DOHH2 (cell line): Measurements from ENCODE around the gene FARP2.
"Not testable (repeated sequence)": the region's sequence is repeated elsewhere in the genome, so short reads cannot be mapped to it uniquely, and the experiment has no call there.

Experiments
- H3F3A ChIP-seq: fragments of 200-600 bp; sonication (generic), shearing (Covaris generic); 2 replicates; pipeline ENCODE4 v1.6.0; 2016; ENCODE audit warnings: antibody characterized with exemption, mild to moderate bottlenecking; ENCODE audit not compliant: control insufficient read depth, insufficient read depth
- H3K27ac ChIP-seq: fragments of 200-600 bp; sonication (generic); 2 replicates; pipeline ENCODE4 v1.5.1; 2014; ENCODE audit warnings: low read depth, mild to moderate bottlenecking, low read length, moderate library complexity
- H3K27me3 ChIP-seq: fragments of 200-600 bp; sonication (generic); 2 replicates; pipeline ENCODE4 v1.6.1; 2014; ENCODE audit warnings: mild to moderate bottlenecking, low read length, mixed read lengths; ENCODE audit not compliant: control insufficient read depth
- H3K36me3 ChIP-seq: fragments of 200-600 bp; sonication (generic); 2 replicates; pipeline ENCODE4 v1.6.1; 2014; ENCODE audit warnings: mild to moderate bottlenecking, low read length, moderate library complexity, mixed read lengths; ENCODE audit not compliant: control insufficient read depth
- H3K4me1 ChIP-seq: fragments of 200-600 bp; sonication (generic); 2 replicates; pipeline ENCODE4 v1.6.1; 2014; ENCODE audit warnings: mild to moderate bottlenecking, low read length, mixed read lengths; ENCODE audit not compliant: control insufficient read depth
- H3K4me2 ChIP-seq: fragments of 200-600 bp; sonication (generic); 2 replicates; pipeline ENCODE4 v1.6.0; 2014; ENCODE audit warnings: mild to moderate bottlenecking, low read length, moderate library complexity
- H3K4me3 ChIP-seq: fragments of 200-600 bp; sonication (generic); 2 replicates; pipeline ENCODE4 v1.5.1; 2014; ENCODE audit warnings: mild to moderate bottlenecking, low read length, mixed read lengths
- H3K79me2 ChIP-seq: fragments of 200-600 bp; sonication (generic); 2 replicates; pipeline ENCODE4 v1.6.1; 2014; ENCODE audit warnings: mild to moderate bottlenecking, low read length, mixed read lengths; ENCODE audit not compliant: control insufficient read depth
- H3K9me2 ChIP-seq: fragments of 200-600 bp; sonication (generic); replicated peaks from 2 replicates; pipeline ENCODE4 v1.6.1; 2014; ENCODE audit warnings: mild to moderate bottlenecking, low read length, mixed read lengths; ENCODE audit not compliant: control insufficient read depth
- H3K9me3 ChIP-seq: fragments of 200-600 bp; sonication (generic); 2 replicates; pipeline ENCODE4 v1.6.1; 2014; ENCODE audit warnings: antibody characterized with exemption, low read length, mixed read lengths; ENCODE audit not compliant: control insufficient read depth, insufficient read depth
- H4K20me1 ChIP-seq: fragments of 200-600 bp; sonication (generic); 2 replicates; pipeline ENCODE4 v1.6.0; 2014; ENCODE audit warnings: low read depth, mild to moderate bottlenecking, antibody characterized with exemption, low read length, moderate library complexity; ENCODE audit not compliant: control insufficient read depth, insufficient read depth
- EZH2phosphoT487 ChIP-seq: fragments of 200-600 bp; sonication (generic); IDR thresholded peaks from 2 replicates; pipeline ENCODE4 v1.6.1; 2017; ENCODE audit warnings: borderline replicate concordance, mild to moderate bottlenecking, antibody characterized with exemption, low read length, moderate library complexity, mixed read lengths
- TF ChIP-seq, protein P1 (sequence below): fragments of 200-600 bp; sonication (generic); IDR thresholded peaks from one replicate; pipeline ENCODE4 v1.5.1; 2014; ENCODE audit warnings: antibody characterized with exemption, mild to moderate bottlenecking, low read depth, low read length; ENCODE audit not compliant: poor library complexity, severe bottlenecking

FARP2 gene

DNA sequence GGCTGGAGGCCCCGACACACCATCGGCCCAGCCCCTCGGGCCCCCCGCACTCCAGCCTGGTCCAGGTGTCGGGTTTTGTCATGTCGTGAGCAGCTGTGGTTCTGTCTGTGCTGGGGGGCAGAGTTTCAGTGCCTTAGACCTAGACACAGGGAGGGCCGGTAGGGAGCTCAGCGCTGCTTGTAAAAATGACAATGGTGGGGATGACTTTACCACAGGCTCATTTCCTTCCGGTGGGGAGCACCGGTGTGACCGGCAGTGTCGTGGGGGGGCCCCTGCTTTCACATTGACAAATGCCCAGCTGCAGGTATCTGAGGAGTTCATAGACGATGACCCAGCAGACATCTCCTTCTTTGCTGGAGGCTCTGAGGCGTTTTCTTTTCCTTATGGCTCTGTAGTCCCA, 85.4 kb downstream of the FARP2 start:
- Histone ChIP-seq H3K4me3 (no peak overlapping the region), H3K9me2 (no peaks in the 10 kb centered on the region), H3K27ac (no peak overlapping the region), H4K20me1 (0 out of 2 replicates have a peak, but pooled peaks cover 6% of the 10 kb centered on the region), H3K27me3 (no peaks in the 10 kb centered on the region), H3K4me2 (no peak overlapping the region), H3K36me3 (peaks cover 73% of the 10 kb centered on the region), H3K4me1 (peaks cover 18% of the 10 kb centered on the region), H3K79me2 (no peaks in the 10 kb centered on the region), H3F3A (no peaks in the 10 kb centered on the region), H3K9me3 (no peaks in the 10 kb centered on the region)
- no peak for TF ChIP-seq EZH2phosphoT487
- TF ChIP-seq, protein P1, sequence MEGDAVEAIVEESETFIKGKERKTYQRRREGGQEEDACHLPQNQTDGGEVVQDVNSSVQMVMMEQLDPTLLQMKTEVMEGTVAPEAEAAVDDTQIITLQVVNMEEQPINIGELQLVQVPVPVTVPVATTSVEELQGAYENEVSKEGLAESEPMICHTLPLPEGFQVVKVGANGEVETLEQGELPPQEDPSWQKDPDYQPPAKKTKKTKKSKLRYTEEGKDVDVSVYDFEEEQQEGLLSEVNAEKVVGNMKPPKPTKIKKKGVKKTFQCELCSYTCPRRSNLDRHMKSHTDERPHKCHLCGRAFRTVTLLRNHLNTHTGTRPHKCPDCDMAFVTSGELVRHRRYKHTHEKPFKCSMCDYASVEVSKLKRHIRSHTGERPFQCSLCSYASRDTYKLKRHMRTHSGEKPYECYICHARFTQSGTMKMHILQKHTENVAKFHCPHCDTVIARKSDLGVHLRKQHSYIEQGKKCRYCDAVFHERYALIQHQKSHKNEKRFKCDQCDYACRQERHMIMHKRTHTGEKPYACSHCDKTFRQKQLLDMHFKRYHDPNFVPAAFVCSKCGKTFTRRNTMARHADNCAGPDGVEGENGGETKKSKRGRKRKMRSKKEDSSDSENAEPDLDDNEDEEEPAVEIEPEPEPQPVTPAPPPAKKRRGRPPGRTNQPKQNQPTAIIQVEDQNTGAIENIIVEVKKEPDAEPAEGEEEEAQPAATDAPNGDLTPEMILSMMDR: no peak

GRCh38 chr2:241443486-241444223, 87.6 kb downstream of the FARP2 start:
- Histone ChIP-seq H3F3A (no peaks in the 10 kb centered on the region), H3K9me2 (no peaks in the 10 kb centered on the region), H3K4me3 (no peak overlapping the region), H3K4me1 (peaks cover 18% of the 10 kb centered on the region), H3K36me3 (peaks cover 60% of the 10 kb centered on the region), H3K79me2 (no peaks in the 10 kb centered on the region), H3K9me3 (no peaks in the 10 kb centered on the region), H4K20me1 (0 out of 2 replicates have a peak, but pooled peaks cover 7% of the 10 kb centered on the region), H3K27ac (no peak overlapping the region), H3K4me2 (peak overlapping the region; percentile 15), H3K27me3 (no peaks in the 10 kb centered on the region)
- TF ChIP-seq, protein P1: no peak
- no peak for TF ChIP-seq EZH2phosphoT487

- H3K9me2 ChIP-seq: no peaks in the 10 kb centered on the region
- 0 out of 2 replicates have a peak, but pooled peaks cover 7% of the 10 kb centered on the region for H4K20me1 ChIP-seq
- H3K27ac ChIP-seq: no peak overlapping the region
- peaks cover 18% of the 10 kb centered on the region for H3K4me1 ChIP-seq
- no peaks in the 10 kb centered on the region for H3K79me2 ChIP-seq
- H3K4me3 ChIP-seq: no peak overlapping the region
- H3K4me2 ChIP-seq: no peak overlapping the region
- no peaks in the 10 kb centered on the region for H3K9me3 ChIP-seq
- TF ChIP-seq EZH2phosphoT487: no peak
- TF ChIP-seq, protein P1: no peak
- no peaks in the 10 kb centered on the region for H3K27me3 ChIP-seq
- H3K36me3 ChIP-seq: peaks cover 55% of the 10 kb centered on the region
- no peaks in the 10 kb centered on the region for H3F3A ChIP-seq
Measured at GRCh38 chr2:241445426-241445825, 89.3 kb downstream of the FARP2 start.

- H3K4me3 ChIP-seq, H3F3A ChIP-seq, H3K79me2 ChIP-seq, H3K4me2 ChIP-seq, H4K20me1 ChIP-seq, H3K9me3 ChIP-seq, H3K9me2 ChIP-seq, H3K4me1 ChIP-seq, H3K27ac ChIP-seq, H3K27me3 ChIP-seq: not testable (repeated sequence)
- H3K36me3 ChIP-seq: peaks cover 14% of the 10 kb centered on the region
Measured at GRCh38 chr2:241450092-241450491, 94.0 kb downstream of the FARP2 start.
